ENCODE results near the gene HTRA1. TPM values are rescaled to one million over a fixed set of nuclear protein-coding genes. Genes with fewer than 3 reads are reported as not detected.

The HTRA1 gene
- polyA plus RNA-seq, 1 of the 3 experiments (the other 2 are of a cell fraction), result 291 TPM

DNA sequence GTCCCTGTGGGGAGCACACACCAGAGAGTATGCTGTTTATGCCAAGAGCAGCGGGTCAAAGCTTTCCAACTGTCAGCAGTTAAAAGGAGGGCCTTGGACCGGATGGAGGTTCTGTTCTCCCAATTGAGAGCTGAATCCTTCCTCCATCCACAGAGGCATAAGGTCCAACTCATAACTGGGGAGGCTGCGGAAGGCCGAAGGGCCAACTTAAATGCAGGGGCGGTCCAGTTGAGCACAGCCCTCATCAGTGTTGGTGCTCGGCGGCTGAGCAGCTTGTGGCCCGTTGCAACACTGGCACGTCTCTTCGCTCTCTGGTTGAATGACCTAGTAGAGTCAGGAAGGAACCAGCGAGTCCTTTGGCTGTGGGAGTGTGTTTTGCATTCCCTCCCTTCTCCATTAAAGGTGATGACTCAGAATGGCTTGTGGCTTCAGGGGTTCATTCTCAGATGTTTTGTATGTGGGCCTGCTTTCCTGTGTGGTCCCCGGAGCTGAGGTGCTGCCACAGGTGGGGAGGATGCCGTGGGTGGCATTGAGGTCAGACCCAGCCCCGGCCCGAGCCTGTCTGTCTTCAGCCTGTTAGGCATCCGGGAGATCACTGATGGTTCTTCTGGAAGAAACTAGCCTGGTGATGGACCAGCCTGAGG lies 54.4 kb downstream of the HTRA1 start:
- ChIA-PET POLR2A (no interaction called here), CTCF (no interaction called here)
- no peaks in the 10 kb centered on the region for H3K79me2 ChIP-seq (ENCODE audit: insufficient read depth)
- H3K4me3 ChIP-seq (ENCODE audit: low read depth in 2 of 2, low read length in 1 of 2), result no peak overlapping the region
- H4K20me1 ChIP-seq (ENCODE audit: insufficient read depth), result no peaks in the 10 kb centered on the region
- no peaks in the 10 kb centered on the region for H3K9me3 ChIP-seq
- TF ChIP-seq MXI1 (IDR thresholded peaks at IDR 0.05; ENCODE audit: low read depth, low read length), result no peak
- no peak for TF ChIP-seq YY1 (IDR thresholded peaks at IDR 0.05; ENCODE audit: low read depth)
- TF ChIP-seq, protein P1, sequence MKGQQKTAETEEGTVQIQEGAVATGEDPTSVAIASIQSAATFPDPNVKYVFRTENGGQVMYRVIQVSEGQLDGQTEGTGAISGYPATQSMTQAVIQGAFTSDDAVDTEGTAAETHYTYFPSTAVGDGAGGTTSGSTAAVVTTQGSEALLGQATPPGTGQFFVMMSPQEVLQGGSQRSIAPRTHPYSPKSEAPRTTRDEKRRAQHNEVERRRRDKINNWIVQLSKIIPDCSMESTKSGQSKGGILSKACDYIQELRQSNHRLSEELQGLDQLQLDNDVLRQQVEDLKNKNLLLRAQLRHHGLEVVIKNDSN (IDR thresholded peaks at IDR 0.05; ENCODE audit: borderline replicate concordance, low read depth), result no peak
- no peak for TF ChIP-seq GABPA (IDR thresholded peaks at IDR 0.05; ENCODE audit: low read depth)
- no peak for TF ChIP-seq ELF1 (IDR thresholded peaks at IDR 0.05)
- TF ChIP-seq, protein P2, sequence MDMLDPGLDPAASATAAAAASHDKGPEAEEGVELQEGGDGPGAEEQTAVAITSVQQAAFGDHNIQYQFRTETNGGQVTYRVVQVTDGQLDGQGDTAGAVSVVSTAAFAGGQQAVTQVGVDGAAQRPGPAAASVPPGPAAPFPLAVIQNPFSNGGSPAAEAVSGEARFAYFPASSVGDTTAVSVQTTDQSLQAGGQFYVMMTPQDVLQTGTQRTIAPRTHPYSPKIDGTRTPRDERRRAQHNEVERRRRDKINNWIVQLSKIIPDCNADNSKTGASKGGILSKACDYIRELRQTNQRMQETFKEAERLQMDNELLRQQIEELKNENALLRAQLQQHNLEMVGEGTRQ (IDR thresholded peaks at IDR 0.05; ENCODE audit: borderline replicate concordance, low read depth, low read length), result no peak
- TF ChIP-seq MEF2A (IDR thresholded peaks at IDR 0.05; ENCODE audit: borderline replicate concordance, low read depth), result no peak
- TF ChIP-seq, protein P3, sequence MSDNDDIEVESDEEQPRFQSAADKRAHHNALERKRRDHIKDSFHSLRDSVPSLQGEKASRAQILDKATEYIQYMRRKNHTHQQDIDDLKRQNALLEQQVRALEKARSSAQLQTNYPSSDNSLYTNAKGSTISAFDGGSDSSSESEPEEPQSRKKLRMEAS (IDR thresholded peaks at IDR 0.05; ENCODE audit: low read depth), result no peak
- TF ChIP-seq FOXM1 (IDR thresholded peaks at IDR 0.05; ENCODE audit: low read depth), result no peak
- 74% methylated on average over 5 of the region's 16 CpGs for WGBS (ENCODE audit: low lambda C conversion rate)
- no peaks in the 10 kb centered on the region for H3K27me3 ChIP-seq (ENCODE audit: insufficient read depth)
- DNase-seq, result no peak
- H3K27ac ChIP-seq (ENCODE audit: low read depth in 2 of 2, low read length in 1 of 2), result no peak overlapping the region
- peaks cover 0 to 4% of the 10 kb centered on the region in 2 experiments; a peak in 1 of 4 replicates for H3K4me1 ChIP-seq (ENCODE audit: control insufficient read depth in 1 of 2, insufficient read depth in 2 of 2, low read depth in 1 of 2, low read length in 1 of 2)
- no peak overlapping the region for H3K9ac ChIP-seq
- H3F3A ChIP-seq (replicated peaks; ENCODE audit: insufficient read depth), result no peaks in the 10 kb centered on the region
- H3K36me3 ChIP-seq (replicated peaks in 1 of 2; ENCODE audit: control insufficient read depth in 1 of 2, insufficient read depth in 2 of 2, low read length in 1 of 2), result peaks cover 9 to 30% of the 10 kb centered on the region in 2 experiments
- no peaks in the 10 kb centered on the region for H3K9me2 ChIP-seq
- H2AFZ ChIP-seq (ENCODE audit: low read depth), result no peak overlapping the region
- no peak overlapping the region for H3K4me2 ChIP-seq

DNA sequence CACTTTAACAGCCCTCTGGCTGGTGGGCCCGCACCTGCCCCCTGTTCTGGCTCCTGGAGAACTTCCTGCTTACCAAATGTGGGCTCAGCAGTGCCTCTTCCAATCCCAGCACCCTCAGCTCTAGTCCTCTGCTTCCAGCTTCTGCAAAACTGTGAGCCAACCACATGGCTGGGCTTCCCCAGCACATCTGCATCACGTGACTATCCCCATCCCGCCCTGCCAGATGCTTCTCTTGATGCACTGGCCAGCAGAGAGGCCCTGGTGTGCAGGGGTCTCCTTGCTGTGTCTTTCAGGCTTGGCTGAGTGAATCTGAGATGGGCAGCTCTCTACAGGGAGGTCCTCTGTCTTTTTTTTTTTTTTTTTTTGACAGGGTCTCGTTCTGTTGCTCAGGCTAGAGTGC lies 55.4 kb downstream of the HTRA1 start:
- Histone ChIP-seq H3K4me1 (ENCODE audit: control insufficient read depth in 1 of 2, insufficient read depth in 2 of 2, low read depth in 1 of 2, low read length in 1 of 2) (peaks cover 0 to 8% of the 10 kb centered on the region in 2 experiments; a peak in 1 of 4 replicates), H2AFZ (ENCODE audit: low read depth) (no peak overlapping the region), H3K27ac (ENCODE audit: low read depth in 2 of 2, low read length in 1 of 2) (no peak overlapping the region), H3F3A (replicated peaks; ENCODE audit: insufficient read depth) (no peaks in the 10 kb centered on the region), H3K79me2 (ENCODE audit: insufficient read depth) (no peaks in the 10 kb centered on the region), H3K27me3 (ENCODE audit: insufficient read depth) (no peaks in the 10 kb centered on the region), H3K9me3 (no peaks in the 10 kb centered on the region), H3K36me3 (replicated peaks in 1 of 2; ENCODE audit: control insufficient read depth in 1 of 2, insufficient read depth in 2 of 2, low read length in 1 of 2) (peaks cover 5 to 26% of the 10 kb centered on the region in 2 experiments), H3K9me2 (no peaks in the 10 kb centered on the region), H3K9ac (no peak overlapping the region), H3K4me3 (ENCODE audit: low read depth in 2 of 2, low read length in 1 of 2) (no peak overlapping the region), H4K20me1 (ENCODE audit: insufficient read depth) (no peaks in the 10 kb centered on the region), H3K4me2 (no peak overlapping the region)
- WGBS (ENCODE audit: low lambda C conversion rate), result 72% methylated on average over 4 of the region's 4 CpGs
- CTCF ChIA-PET, result interaction anchor here (0.7 kb wide), 1 partner anchor 13 kb away, joined by 3 read pairs; no protein-coding TSS in a partner anchor
- DNase-seq, result no peak
- POLR2A ChIA-PET, result no interaction called here
- TF ChIP-seq MEF2A (IDR thresholded peaks at IDR 0.05; ENCODE audit: borderline replicate concordance, low read depth), result no peak
- TF ChIP-seq, protein P4, sequence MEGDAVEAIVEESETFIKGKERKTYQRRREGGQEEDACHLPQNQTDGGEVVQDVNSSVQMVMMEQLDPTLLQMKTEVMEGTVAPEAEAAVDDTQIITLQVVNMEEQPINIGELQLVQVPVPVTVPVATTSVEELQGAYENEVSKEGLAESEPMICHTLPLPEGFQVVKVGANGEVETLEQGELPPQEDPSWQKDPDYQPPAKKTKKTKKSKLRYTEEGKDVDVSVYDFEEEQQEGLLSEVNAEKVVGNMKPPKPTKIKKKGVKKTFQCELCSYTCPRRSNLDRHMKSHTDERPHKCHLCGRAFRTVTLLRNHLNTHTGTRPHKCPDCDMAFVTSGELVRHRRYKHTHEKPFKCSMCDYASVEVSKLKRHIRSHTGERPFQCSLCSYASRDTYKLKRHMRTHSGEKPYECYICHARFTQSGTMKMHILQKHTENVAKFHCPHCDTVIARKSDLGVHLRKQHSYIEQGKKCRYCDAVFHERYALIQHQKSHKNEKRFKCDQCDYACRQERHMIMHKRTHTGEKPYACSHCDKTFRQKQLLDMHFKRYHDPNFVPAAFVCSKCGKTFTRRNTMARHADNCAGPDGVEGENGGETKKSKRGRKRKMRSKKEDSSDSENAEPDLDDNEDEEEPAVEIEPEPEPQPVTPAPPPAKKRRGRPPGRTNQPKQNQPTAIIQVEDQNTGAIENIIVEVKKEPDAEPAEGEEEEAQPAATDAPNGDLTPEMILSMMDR (IDR thresholded peaks at IDR 0.05), result no peak
- no peak for TF ChIP-seq ELF1 (IDR thresholded peaks at IDR 0.05)
- TF ChIP-seq RFX5 (IDR thresholded peaks at IDR 0.05; ENCODE audit: low read length), result no peak
- TF ChIP-seq, protein P5, sequence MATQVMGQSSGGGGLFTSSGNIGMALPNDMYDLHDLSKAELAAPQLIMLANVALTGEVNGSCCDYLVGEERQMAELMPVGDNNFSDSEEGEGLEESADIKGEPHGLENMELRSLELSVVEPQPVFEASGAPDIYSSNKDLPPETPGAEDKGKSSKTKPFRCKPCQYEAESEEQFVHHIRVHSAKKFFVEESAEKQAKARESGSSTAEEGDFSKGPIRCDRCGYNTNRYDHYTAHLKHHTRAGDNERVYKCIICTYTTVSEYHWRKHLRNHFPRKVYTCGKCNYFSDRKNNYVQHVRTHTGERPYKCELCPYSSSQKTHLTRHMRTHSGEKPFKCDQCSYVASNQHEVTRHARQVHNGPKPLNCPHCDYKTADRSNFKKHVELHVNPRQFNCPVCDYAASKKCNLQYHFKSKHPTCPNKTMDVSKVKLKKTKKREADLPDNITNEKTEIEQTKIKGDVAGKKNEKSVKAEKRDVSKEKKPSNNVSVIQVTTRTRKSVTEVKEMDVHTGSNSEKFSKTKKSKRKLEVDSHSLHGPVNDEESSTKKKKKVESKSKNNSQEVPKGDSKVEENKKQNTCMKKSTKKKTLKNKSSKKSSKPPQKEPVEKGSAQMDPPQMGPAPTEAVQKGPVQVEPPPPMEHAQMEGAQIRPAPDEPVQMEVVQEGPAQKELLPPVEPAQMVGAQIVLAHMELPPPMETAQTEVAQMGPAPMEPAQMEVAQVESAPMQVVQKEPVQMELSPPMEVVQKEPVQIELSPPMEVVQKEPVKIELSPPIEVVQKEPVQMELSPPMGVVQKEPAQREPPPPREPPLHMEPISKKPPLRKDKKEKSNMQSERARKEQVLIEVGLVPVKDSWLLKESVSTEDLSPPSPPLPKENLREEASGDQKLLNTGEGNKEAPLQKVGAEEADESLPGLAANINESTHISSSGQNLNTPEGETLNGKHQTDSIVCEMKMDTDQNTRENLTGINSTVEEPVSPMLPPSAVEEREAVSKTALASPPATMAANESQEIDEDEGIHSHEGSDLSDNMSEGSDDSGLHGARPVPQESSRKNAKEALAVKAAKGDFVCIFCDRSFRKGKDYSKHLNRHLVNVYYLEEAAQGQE (IDR thresholded peaks at IDR 0.05; ENCODE audit: low read depth, low read length), result no peak
- no peak for TF ChIP-seq GATA2 (CRISPR knock-in tag; IDR thresholded peaks at IDR 0.05)
- TF ChIP-seq, protein P3 (IDR thresholded peaks at IDR 0.05; ENCODE audit: low read depth), result no peak
- TF ChIP-seq NFIC (IDR thresholded peaks at IDR 0.05; ENCODE audit: borderline replicate concordance), result no peak
- TF ChIP-seq TAF1 (IDR thresholded peaks at IDR 0.05; ENCODE audit: borderline replicate concordance, low read depth, low read length), result no peak
- TF ChIP-seq MXI1 (IDR thresholded peaks at IDR 0.05; ENCODE audit: low read depth, low read length), result no peak
- no peak for TF ChIP-seq JUND (IDR thresholded peaks at IDR 0.05)

Measured in SK-N-SH (cell line).